ENCODE measurements around the gene MAGI3. TPM values are rescaled to one million over a fixed set of nuclear protein-coding genes. Genes with fewer than 3 reads are reported as not detected.
"Not testable (repeated sequence)": the region's sequence is repeated elsewhere in the genome, so short reads cannot be mapped to it uniquely, and the experiment has no call there.

The MAGI3 gene
- total and polyA plus RNA-seq, 2 donors (not counting 1 experiment from before 2014, with no cell fraction given) = 5.1 to 9.2 TPM

DNA sequence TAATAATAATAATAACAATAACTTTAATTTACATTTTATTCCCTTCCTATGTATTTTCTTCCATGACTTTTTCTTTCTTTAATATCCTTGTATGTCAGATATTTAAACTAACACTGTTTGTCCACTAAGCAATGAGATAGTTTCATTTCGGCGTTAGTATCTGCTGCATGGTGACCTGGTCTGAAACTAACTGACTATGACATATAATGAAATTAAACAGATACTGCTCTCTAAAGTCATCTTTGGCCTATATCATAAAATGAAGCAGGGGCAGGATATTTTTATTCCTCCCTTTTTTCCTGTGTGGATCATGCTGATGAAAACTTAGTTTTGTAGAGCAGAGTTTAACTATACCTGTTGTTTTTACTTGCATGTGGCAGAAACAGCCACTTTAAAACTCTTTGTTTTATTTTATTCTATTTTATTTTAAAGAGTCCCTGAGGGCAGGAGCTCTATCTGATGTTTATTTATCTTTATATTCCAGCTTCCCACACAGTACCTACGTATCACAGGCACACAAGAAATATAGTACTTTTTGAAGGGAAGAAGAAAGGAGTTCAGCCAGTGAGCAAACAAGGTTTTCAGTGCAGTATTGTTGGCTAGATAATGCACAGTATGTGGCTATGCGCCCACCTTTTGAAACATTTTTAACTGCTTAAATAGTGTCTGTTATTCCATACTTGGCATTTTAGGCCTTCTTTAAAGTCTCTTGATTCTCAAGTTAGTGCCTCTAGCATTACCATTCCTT, 203.4 kb downstream of the MAGI3 start:
- Histone ChIP-seq H3K9me3 (ENCODE audit: control insufficient read depth, insufficient read depth, low read depth, low read length) (no peaks in the 10 kb centered on the region), H2AFZ (ENCODE audit: low read length) (no peak overlapping the region), H3K27ac (ENCODE audit: insufficient read depth, low read length) (no peak overlapping the region), H4K20me1 (ENCODE audit: control insufficient read depth, extremely low read depth, insufficient read depth, low read length) (no peaks in the 10 kb centered on the region), H3K4me1 (ENCODE audit: control insufficient read depth, extremely low read depth, insufficient read depth, low read length) (no peaks in the 10 kb centered on the region), H3K4me2 (ENCODE audit: extremely low read depth, insufficient read depth, low read length) (no peak overlapping the region), H3K4me3 (replicated peaks in 1 of 4; ENCODE audit: control extremely low read depth in 1 of 4, insufficient read depth in 1 of 4, low read depth in 3 of 4, low read length in 4 of 4) (no peak overlapping the region), H3K9ac (ENCODE audit: insufficient read depth, low read length) (no peak overlapping the region), H3K36me3 (ENCODE audit: control insufficient read depth, insufficient read depth, low read length) (no peaks in the 10 kb centered on the region), H3K79me2 (ENCODE audit: control insufficient read depth, insufficient read depth, low read length) (no peaks in the 10 kb centered on the region), H3K27me3 (ENCODE audit: control insufficient read depth, insufficient read depth, low read length) (no peaks in the 10 kb centered on the region)
- peak in 1 of 2 donors; percentile 49 for DNase-seq (ENCODE audit: low read depth in 2 of 2)
- no peak for TF ChIP-seq CTCF (conservative IDR thresholded peaks at IDR 0.05 in 1 of 2, IDR thresholded peaks at IDR 0.05 in 1 of 2; ENCODE audit: low read depth in 1 of 2, low read length in 2 of 2)
- TF ChIP-seq EZH2 (IDR thresholded peaks at IDR 0.05; ENCODE audit: low read length, missing control alignments) = no peak

GRCh38 chr1:113604466-113604865, 214.2 kb downstream of the MAGI3 start:
- H3K36me3 ChIP-seq (ENCODE audit: control insufficient read depth, insufficient read depth, low read length); H3K4me1 ChIP-seq (ENCODE audit: control insufficient read depth, extremely low read depth, insufficient read depth, low read length); H3K79me2 ChIP-seq (ENCODE audit: control insufficient read depth, insufficient read depth, low read length); H3K4me2 ChIP-seq (ENCODE audit: extremely low read depth, insufficient read depth, low read length); H4K20me1 ChIP-seq (ENCODE audit: control insufficient read depth, extremely low read depth, insufficient read depth, low read length); H3K9ac ChIP-seq (ENCODE audit: insufficient read depth, low read length); H2AFZ ChIP-seq (ENCODE audit: low read length); H3K27ac ChIP-seq (ENCODE audit: insufficient read depth, low read length); H3K9me3 ChIP-seq (ENCODE audit: control insufficient read depth, insufficient read depth, low read depth, low read length); H3K4me3 ChIP-seq (replicated peaks in 1 of 4; ENCODE audit: control extremely low read depth in 1 of 4, insufficient read depth in 1 of 4, low read depth in 3 of 4, low read length in 4 of 4); DNase-seq (ENCODE audit: low read depth in 2 of 2); H3K27me3 ChIP-seq (ENCODE audit: control insufficient read depth, insufficient read depth, low read length): not testable (repeated sequence)

- H3K27ac ChIP-seq (ENCODE audit: insufficient read depth, low read length) = no peak overlapping the region
- no peak overlapping the region for H3K4me3 ChIP-seq (replicated peaks in 1 of 4; ENCODE audit: control extremely low read depth in 1 of 4, insufficient read depth in 1 of 4, low read depth in 3 of 4, low read length in 4 of 4)
- H3K36me3 ChIP-seq (ENCODE audit: control insufficient read depth, insufficient read depth, low read length) = no peaks in the 10 kb centered on the region
- no peaks in the 10 kb centered on the region for H3K9me3 ChIP-seq (ENCODE audit: control insufficient read depth, insufficient read depth, low read depth, low read length)
- H3K79me2 ChIP-seq (ENCODE audit: control insufficient read depth, insufficient read depth, low read length) = no peaks in the 10 kb centered on the region
- no peaks in the 10 kb centered on the region for H4K20me1 ChIP-seq (ENCODE audit: control insufficient read depth, extremely low read depth, insufficient read depth, low read length)
- H3K27me3 ChIP-seq (ENCODE audit: control insufficient read depth, insufficient read depth, low read length) = no peaks in the 10 kb centered on the region
- peak; percentile 4 to 20 for DNase-seq (ENCODE audit: low read depth in 2 of 2)
- no peak overlapping the region for H2AFZ ChIP-seq (ENCODE audit: low read length)
- no peaks in the 10 kb centered on the region for H3K4me1 ChIP-seq (ENCODE audit: control insufficient read depth, extremely low read depth, insufficient read depth, low read length)
- no peak overlapping the region for H3K9ac ChIP-seq (ENCODE audit: insufficient read depth, low read length)
- no peak overlapping the region for H3K4me2 ChIP-seq (ENCODE audit: extremely low read depth, insufficient read depth, low read length)
- no peak for TF ChIP-seq CTCF (conservative IDR thresholded peaks at IDR 0.05 in 1 of 2, IDR thresholded peaks at IDR 0.05 in 1 of 2; ENCODE audit: low read depth in 1 of 2, low read length in 2 of 2)
- no peak for TF ChIP-seq EZH2 (IDR thresholded peaks at IDR 0.05; ENCODE audit: low read length, missing control alignments)
Measured at GRCh38 chr1:113605146-113605545, 214.8 kb downstream of the MAGI3 start.
